GM12878 (cell line): ENCODE measurements around the gene DLGAP5. TPM values are rescaled to one million over a fixed set of nuclear protein-coding genes. Genes with fewer than 3 reads are reported as not detected.

ENCODE experiments used
- ATAC-seq: fragments of 200-7000 bp; cut with Tn5 transposase; 3 replicates; pipeline ENCODE4 v1.9.1; 2020; ENCODE audit warnings: mild to moderate bottlenecking, moderate library complexity
- BruUV-seq: library from RNA; stranded (reverse); fragments of 400-500 nt; replicated peaks from 2 replicates; lab custom pipeline; 2021; lab: Mats Ljungman, UMichigan
- CTCF ChIA-PET: fragments of 300-600 bp; sonication (Branson Sonifier 250); formaldehyde crosslinking; extraction: SDS; loops from one replicate; lab custom pipeline; 2021; ENCODE audit warnings: inconsistent platforms; lab: Yijun Ruan, JAX
- POLR2A ChIA-PET: fragments of 350-600 bp; formaldehyde crosslinking; extraction: SDS; loops from one replicate; lab custom pipeline; 2021; ENCODE audit warnings: inconsistent platforms; lab: Charles Lee
- RAD21 ChIA-PET: fragments of 300-600 bp; sonication (Branson Sonifier 250); formaldehyde crosslinking; loops from one replicate; lab custom pipeline; 2023; ENCODE audit warnings: antibody characterized with exemption; ENCODE audit not compliant: unreplicated experiment; lab: Charles Lee
- SMC1A ChIA-PET: fragments of 300-600 bp; sonication (Branson Sonifier 250); formaldehyde crosslinking; loops from one replicate; lab custom pipeline; 2023; ENCODE audit not compliant: unreplicated experiment, uncharacterized antibody; lab: Charles Lee
- DNase-seq: peaks from one replicate; pipeline ENCODE4 v3.0.0-alpha.2; 2011; ENCODE audit warnings: low read depth, low spot score
- FAIRE-seq: peaks from 3 replicates; lab custom pipeline; 2011; peaks lifted over from hg19 to GRCh38; lab: Jason Lieb, UNC
- H2AFZ ChIP-seq: 2 replicates; pipeline ENCODE4 v1.6.0; 2011; ENCODE audit warnings: low read depth, low read length, control low read depth; ENCODE audit not compliant: control insufficient read depth
- H3K27ac ChIP-seq: 2 replicates; pipeline ENCODE4 v1.5.1; 2011; ENCODE audit warnings: control low read depth; ENCODE audit not compliant: control insufficient read depth, insufficient read depth
- H3K27me3 ChIP-seq, 2 experiments: replicated peaks in 1 of 2; 2 replicates each; pipeline versions ENCODE4 v1.6.0 to v1.6.1; 2011; ENCODE audit warnings: low read length in 1 of 2; ENCODE audit not compliant: control insufficient read depth in 2 of 2, insufficient read depth in 2 of 2
- H3K36me3 ChIP-seq, 2 experiments: 2 replicates each; pipeline ENCODE4 v1.5.1; 2011; ENCODE audit warnings: low read length in 1 of 2; ENCODE audit not compliant: control insufficient read depth in 2 of 2, insufficient read depth in 2 of 2
- H3K4me1 ChIP-seq: 2 replicates; pipeline ENCODE4 v1.6.1; 2011; ENCODE audit warnings: mild to moderate bottlenecking, low read length, moderate library complexity, mixed read lengths; ENCODE audit not compliant: control insufficient read depth, insufficient read depth
- H3K4me2 ChIP-seq: 2 replicates; pipeline ENCODE4 v1.6.0; 2011; ENCODE audit warnings: control low read depth; ENCODE audit not compliant: control insufficient read depth, insufficient read depth
- H3K4me3 ChIP-seq: fragments of 200-600 bp; sonication (generic); 2 replicates; pipeline ENCODE4 v1.5.1; 2016
- H3K79me2 ChIP-seq: 2 replicates; pipeline ENCODE4 v1.6.0; 2011; ENCODE audit warnings: low read length; ENCODE audit not compliant: control insufficient read depth, insufficient read depth
- H3K9ac ChIP-seq: 2 replicates; pipeline ENCODE4 v1.8.0; 2011; ENCODE audit warnings: low read length, control low read depth, mixed read lengths; ENCODE audit not compliant: control insufficient read depth, insufficient read depth
- H3K9me3 ChIP-seq: replicated peaks from 3 replicates; pipeline ENCODE4 v1.5.1; 2011; ENCODE audit warnings: mild to moderate bottlenecking, low read length; ENCODE audit not compliant: control insufficient read depth, insufficient read depth
- H4K20me1 ChIP-seq: 2 replicates; pipeline ENCODE4 v1.6.0; 2011; ENCODE audit not compliant: control insufficient read depth, insufficient read depth
- FOXK2 ChIP-seq: fragments of 450-650 bp; IDR thresholded peaks from 2 replicates; pipeline ENCODE4 v1.6.1; 2017; ENCODE audit warnings: mild to moderate bottlenecking, moderate library complexity
- HCFC1 ChIP-seq: fragments of 150-350 bp; IDR thresholded peaks from 2 replicates; pipeline ENCODE4 v1.6.1; 2014; ENCODE audit warnings: low read length
- KAT2A ChIP-seq: conservative IDR thresholded peaks from 2 replicates; pipeline ENCODE4 v1.6.1; 2011; ENCODE audit warnings: low read depth, low read length; ENCODE audit not compliant: control insufficient read depth
- ZSCAN29 ChIP-seq: fragments of 450-650 bp; IDR thresholded peaks from 2 replicates; pipeline ENCODE4 v1.6.1; 2017; ENCODE audit warnings: mild to moderate bottlenecking, moderate library complexity
- WGBS: methylation state at CpG from one replicate; pipeline ENCODE4 v1.1.6; 2016; ENCODE audit warnings: low lambda C conversion rate; ENCODE audit not compliant: insufficient replicate concordance, insufficient coverage; ENCODE audit errors: missing lambda C conversion rate; 5-methylcytosine and 5-hydroxymethylcytosine counted together
- in situ Hi-C: fragments of 300-500 bp; cut with MboI; formaldehyde crosslinking; loops from 9 replicates; pipeline ENCODE4 v1.14.3; 2018; ENCODE audit warnings: mixed read lengths
- intact Hi-C: fragments of 100-400 bp; cut with micrococcal nuclease; formaldehyde crosslinking; loops from one replicate; pipeline ENCODE4 v1.14.2; 2022; ENCODE audit not compliant: unreplicated experiment
- polyA plus RNA-seq, 11 experiments: library from polyadenylated mRNA; depleted of rRNA in 4 of 11; unstranded in 6 of 11; stranded (reverse) in 5 of 11; fragments of >200 nt; fragmentation: Nextera tagmentation in 4 of 11; fragmentation: Illumina TruSeq in 1 of 11; extraction: Ambion mirVana in 4 of 11; extraction: Trizol in 1 of 11; gene quantifications; 1 replicate in 1 of 11; 2 replicates in 10 of 11; pipeline versions ENCODE4 v1.2.1 to v1.2.3, GENCODE V29; 2011 to 2016; ENCODE audit warnings: inconsistent platforms in 2 of 11, missing spikeins in 2 of 11, low read depth in 1 of 11
- total RNA-seq, 4 experiments: library from RNA; depleted of rRNA in 3 of 4; stranded (reverse); fragments of >200 nt in 3 of 4; fragmentation: Illumina TruSeq in 1 of 4; extraction: Trizol in 1 of 4; gene quantifications; 2 replicates each; pipeline versions ENCODE4 v1.2.1 to v1.2.3, GENCODE V29; 2013 to 2021
- TF ChIP-seq, protein P1 (sequence below): fragments of 450-650 bp; formaldehyde crosslinking; IDR thresholded peaks from 2 replicates; pipeline ENCODE4 v1.5.0; 2022; ENCODE audit warnings: mild to moderate bottlenecking, missing genetic modification characterization

DLGAP5 gene
- total and polyA plus RNA-seq, 10 of the 15 experiments (the other 5 are each of a cell fraction or from before 2014, with no cell fraction given): 40.9 to 106 (median 67.6) TPM

DNA sequence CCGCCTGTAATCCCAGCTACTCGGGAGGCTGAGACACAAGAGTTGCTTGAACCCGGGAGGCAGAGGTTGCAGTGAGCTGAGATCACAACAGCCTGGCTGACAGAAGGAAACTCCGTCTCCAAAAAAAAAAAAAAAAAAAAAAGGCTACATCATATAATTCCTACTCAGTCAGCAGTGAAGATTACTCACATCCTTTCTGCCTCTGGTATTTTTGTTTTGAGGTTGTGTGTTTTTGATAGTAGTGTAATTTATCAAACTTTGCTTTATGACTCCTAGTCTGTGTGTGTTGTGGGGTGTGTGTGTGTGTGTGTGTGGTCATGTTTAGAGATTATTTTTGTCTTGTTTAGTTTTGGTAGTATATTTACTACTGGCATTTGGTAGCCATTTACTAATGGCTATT is 29.8 kb upstream of the DLGAP5 start (continued):
- TF ChIP-seq, protein P1, sequence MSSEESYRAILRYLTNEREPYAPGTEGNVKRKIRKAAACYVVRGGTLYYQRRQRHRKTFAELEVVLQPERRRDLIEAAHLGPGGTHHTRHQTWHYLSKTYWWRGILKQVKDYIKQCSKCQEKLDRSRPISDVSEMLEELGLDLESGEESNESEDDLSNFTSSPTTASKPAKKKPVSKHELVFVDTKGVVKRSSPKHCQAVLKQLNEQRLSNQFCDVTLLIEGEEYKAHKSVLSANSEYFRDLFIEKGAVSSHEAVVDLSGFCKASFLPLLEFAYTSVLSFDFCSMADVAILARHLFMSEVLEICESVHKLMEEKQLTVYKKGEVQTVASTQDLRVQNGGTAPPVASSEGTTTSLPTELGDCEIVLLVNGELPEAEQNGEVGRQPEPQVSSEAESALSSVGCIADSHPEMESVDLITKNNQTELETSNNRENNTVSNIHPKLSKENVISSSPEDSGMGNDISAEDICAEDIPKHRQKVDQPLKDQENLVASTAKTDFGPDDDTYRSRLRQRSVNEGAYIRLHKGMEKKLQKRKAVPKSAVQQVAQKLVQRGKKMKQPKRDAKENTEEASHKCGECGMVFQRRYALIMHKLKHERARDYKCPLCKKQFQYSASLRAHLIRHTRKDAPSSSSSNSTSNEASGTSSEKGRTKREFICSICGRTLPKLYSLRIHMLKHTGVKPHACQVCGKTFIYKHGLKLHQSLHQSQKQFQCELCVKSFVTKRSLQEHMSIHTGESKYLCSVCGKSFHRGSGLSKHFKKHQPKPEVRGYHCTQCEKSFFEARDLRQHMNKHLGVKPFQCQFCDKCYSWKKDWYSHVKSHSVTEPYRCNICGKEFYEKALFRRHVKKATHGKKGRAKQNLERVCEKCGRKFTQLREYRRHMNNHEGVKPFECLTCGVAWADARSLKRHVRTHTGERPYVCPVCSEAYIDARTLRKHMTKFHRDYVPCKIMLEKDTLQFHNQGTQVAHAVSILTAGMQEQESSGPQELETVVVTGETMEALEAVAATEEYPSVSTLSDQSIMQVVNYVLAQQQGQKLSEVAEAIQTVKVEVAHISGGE: no peak
- no peak for TF ChIP-seq HCFC1
- TF ChIP-seq, all 136 proteins: peak for 0

DNA sequence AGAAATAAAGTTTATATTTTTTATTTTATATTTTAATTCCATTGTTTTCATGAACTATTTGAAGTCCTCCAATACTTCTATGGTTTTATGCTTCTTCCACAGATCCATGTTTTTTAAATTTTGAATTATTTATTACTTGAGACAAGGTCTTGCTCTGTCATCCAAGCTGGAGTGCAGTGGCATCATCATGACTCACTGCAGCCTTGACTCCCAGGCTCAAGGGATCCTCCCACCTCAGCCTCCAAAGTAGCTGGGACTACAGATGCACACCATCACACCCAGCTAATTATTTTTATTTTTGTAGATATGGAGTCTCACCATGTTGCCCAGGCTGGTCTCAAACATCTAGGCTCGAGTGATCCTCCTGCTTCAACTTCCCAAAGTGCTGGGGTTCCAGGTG is 28.8 kb upstream of the DLGAP5 start:
- Histone ChIP-seq H3K27me3 (no peaks in the 10 kb centered on the region), H2AFZ (no peak overlapping the region), H3K9me3 (no peaks in the 10 kb centered on the region), H3K79me2 (no peaks in the 10 kb centered on the region), H3K27ac (no peak overlapping the region), H3K4me1 (no peaks in the 10 kb centered on the region), H3K4me2 (no peak overlapping the region), H3K4me3 (no peak overlapping the region), H3K9ac (no peak overlapping the region), H3K36me3 (no peaks in the 10 kb centered on the region), H4K20me1 (no peaks in the 10 kb centered on the region)
- RAD21 ChIA-PET: no interaction called here
- no TSS peak for BruUV-seq
- POLR2A ChIA-PET: no interaction called here
- ATAC-seq: no peak
- SMC1A ChIA-PET: interaction anchor here (2.2 kb wide), 1 partner anchor 10 kb away, joined by 4 read pairs; no protein-coding TSS in a partner anchor
- in situ Hi-C loops (no loop called here), intact Hi-C loops (no loop called here)
- DNase-seq: no peak
- TF ChIP-seq KAT2A (no peak), ZSCAN29 (no peak), FOXK2 (no peak)
- WGBS: 44% methylated on average over 1 of the region's 1 CpG
- CTCF ChIA-PET: interaction anchor here (1.1 kb wide), 1 partner anchor 208 kb away, joined by 3 read pairs; no protein-coding TSS in a partner anchor
- FAIRE-seq: no peak
